IMR-90 (cell line): ENCODE measurements around the gene TRHDE. TPM values are rescaled to one million over a fixed set of nuclear protein-coding genes. Genes with fewer than 3 reads are reported as not detected.

ENCODE experiments used
- ATAC-seq: fragments of 200-7000 bp; cut with Tn5 transposase; 2 replicates; pipeline ENCODE4 v1.9.1; 2020; ENCODE audit warnings: low read depth, mild to moderate bottlenecking, moderate library complexity
- BruUV-seq: library from RNA; stranded (reverse); fragments of 400-500 nt; replicated peaks from 2 replicates; lab custom pipeline; 2021; lab: Mats Ljungman, UMichigan
- CTCF ChIA-PET: fragments of 300-600 bp; formaldehyde crosslinking; extraction: SDS; loops from one replicate; lab custom pipeline; 2021; ENCODE audit warnings: antibody characterized with exemption; lab: Yijun Ruan, JAX
- POLR2A ChIA-PET: fragments of 300-600 bp; sonication (Branson Sonifier 250); formaldehyde crosslinking; loops from one replicate; lab custom pipeline; 2022; ENCODE audit warnings: antibody characterized with exemption; ENCODE audit not compliant: unreplicated experiment; lab: Charles Lee
- DNase-seq: peaks from one replicate; pipeline ENCODE4 v3.0.0; 2013
- H2AFZ ChIP-seq: replicated peaks from 2 replicates; pipeline ENCODE3; 2013; ENCODE audit warnings: low read length, mild to moderate bottlenecking; ENCODE audit not compliant: poor library complexity
- H2AK5ac ChIP-seq: 2 replicates; pipeline ENCODE4 v1.6.1; 2013; ENCODE audit warnings: low read depth, low read length, inconsistent platforms
- H2AK9ac ChIP-seq: replicated peaks from 2 replicates; pipeline ENCODE3; 2013; ENCODE audit warnings: mild to moderate bottlenecking, low read depth, low read length, moderate library complexity; ENCODE audit not compliant: poor library complexity
- H2BK120ac ChIP-seq: 2 replicates; pipeline ENCODE4 v1.6.1; 2013; ENCODE audit warnings: low read depth, low read length, inconsistent platforms
- H2BK15ac ChIP-seq: 3 replicates; pipeline ENCODE4 v1.6.1; 2013; ENCODE audit warnings: low read depth, low read length, inconsistent platforms
- H2BK20ac ChIP-seq: 2 replicates; pipeline ENCODE4 v1.6.1; 2013; ENCODE audit warnings: low read depth, mild to moderate bottlenecking, inconsistent platforms, low read length, moderate library complexity
- H2BK5ac ChIP-seq: 2 replicates; pipeline ENCODE4 v1.6.1; 2013; ENCODE audit warnings: mild to moderate bottlenecking, low read depth, low read length, inconsistent platforms; ENCODE audit not compliant: poor library complexity, severe bottlenecking
- H3K14ac ChIP-seq: replicated peaks from 2 replicates; pipeline ENCODE4 v1.6.1; 2013; ENCODE audit warnings: low read depth, low read length, inconsistent platforms
- H3K18ac ChIP-seq: 2 replicates; pipeline ENCODE4 v1.6.1; 2013; ENCODE audit warnings: low read depth, low read length, control low read depth
- H3K23ac ChIP-seq: 2 replicates; pipeline ENCODE4 v1.6.1; 2013; ENCODE audit warnings: low read depth, low read length, inconsistent platforms
- H3K27ac ChIP-seq: 2 replicates; pipeline ENCODE4 v1.5.1; 2013; ENCODE audit warnings: mild to moderate bottlenecking, control low read depth, low read length; ENCODE audit not compliant: insufficient read depth
- H3K27me3 ChIP-seq: 2 replicates; pipeline ENCODE4 v1.6.1; 2013; ENCODE audit warnings: low read length; ENCODE audit not compliant: control insufficient read depth, insufficient read depth
- H3K36me3 ChIP-seq: 2 replicates; pipeline ENCODE4 v1.6.1; 2013; ENCODE audit warnings: low read length, mixed read lengths; ENCODE audit not compliant: control insufficient read depth, insufficient read depth
- H3K4ac ChIP-seq: 2 replicates; pipeline ENCODE4 v1.6.1; 2013; ENCODE audit warnings: low read depth, low read length, inconsistent platforms
- H3K4me1 ChIP-seq: 2 replicates; pipeline ENCODE4 v1.6.1; 2013; ENCODE audit warnings: low read length, mixed read lengths; ENCODE audit not compliant: control insufficient read depth, insufficient read depth
- H3K4me2 ChIP-seq: 2 replicates; pipeline ENCODE4 v1.6.1; 2013; ENCODE audit warnings: low read depth, mild to moderate bottlenecking, control low read depth, low read length, moderate library complexity
- H3K4me3 ChIP-seq: 2 replicates; pipeline ENCODE4 v1.5.1; 2013; ENCODE audit warnings: low read depth, mild to moderate bottlenecking, control low read depth, low read length, moderate library complexity; ENCODE audit not compliant: insufficient read depth
- H3K56ac ChIP-seq: 2 replicates; pipeline ENCODE4 v1.6.1; 2013; ENCODE audit warnings: low read length, inconsistent platforms; ENCODE audit not compliant: insufficient read depth; ENCODE audit errors: extremely low read depth
- H3K79me1 ChIP-seq, 2 experiments: 2 replicates each; pipeline ENCODE4 v1.6.1; 2013; ENCODE audit warnings: low read length in 2 of 2, inconsistent platforms in 1 of 2, low read depth in 1 of 2
- H3K9ac ChIP-seq: 2 replicates; pipeline ENCODE4 v1.6.1; 2013; ENCODE audit warnings: low read depth, low read length, control low read depth
- H3K9me1 ChIP-seq: 2 replicates; pipeline ENCODE4 v1.6.1; 2013; ENCODE audit warnings: low read length, inconsistent platforms; ENCODE audit not compliant: insufficient read depth
- H3K9me3 ChIP-seq: 2 replicates; pipeline ENCODE4 v1.6.1; 2013; ENCODE audit warnings: low read length; ENCODE audit not compliant: control insufficient read depth, insufficient read depth
- H4K20me1 ChIP-seq: 2 replicates; pipeline ENCODE4 v1.6.1; 2013; ENCODE audit warnings: low read length, inconsistent platforms; ENCODE audit not compliant: insufficient read depth
- H4K5ac ChIP-seq: 2 replicates; pipeline ENCODE4 v1.6.1; 2013; ENCODE audit warnings: mild to moderate bottlenecking, low read depth, low read length, control low read depth
- H4K8ac ChIP-seq, 2 experiments: 2 replicates each; pipeline ENCODE4 v1.6.1; 2013; ENCODE audit warnings: low read depth in 2 of 2, low read length in 2 of 2, control low read depth in 1 of 2, inconsistent platforms in 1 of 2
- H4K91ac ChIP-seq: 2 replicates; pipeline ENCODE4 v1.6.1; 2013; ENCODE audit warnings: low read depth, low read length, inconsistent platforms; ENCODE audit not compliant: insufficient read depth
- FOS ChIP-seq: fragments of 150-350 bp; IDR thresholded peaks from 2 replicates; pipeline ENCODE4 v1.6.1; 2016; ENCODE audit warnings: low read depth, low read length
- WGBS, 2 experiments: methylation state at CpG; one replicate each; pipeline versions ENCODE4 v1.1.5 to v1.1.7; 2013; ENCODE audit warnings: missing lambda C conversion rate in 2 of 2; ENCODE audit not compliant: insufficient read length in 1 of 2; ENCODE audit errors: extremely low coverage in 2 of 2; 5-methylcytosine and 5-hydroxymethylcytosine counted together
- dilution Hi-C: fragments of 300-500 bp; cut with HindIII; formaldehyde crosslinking; loops from one replicate; pipeline ENCODE4 v1.14.3; 2018; ENCODE audit warnings: low sequenced_read_pairs; ENCODE audit not compliant: unreplicated experiment
- in situ Hi-C: fragments of 300-500 bp; cut with MboI; formaldehyde crosslinking; loops from 3 replicates; pipeline ENCODE4 v1.14.3; 2019; ENCODE audit warnings: low sequenced_read_pairs, inconsistent platforms, mixed read lengths
- intact Hi-C: fragments of 100-400 bp; cut with micrococcal nuclease; formaldehyde crosslinking; loops from 2 replicates; pipeline ENCODE4 v1.10.0; 2022
- polyA plus RNA-seq, 3 experiments: library from polyadenylated mRNA; depleted of rRNA; stranded (reverse); fragments of >200 nt; gene quantifications; 2 replicates each; pipeline ENCODE4 v1.2.3, GENCODE V29; 2012; ENCODE audit warnings: low replicate concordance in 1 of 3
- total RNA-seq: library from RNA; depleted of rRNA; stranded (reverse); fragments of >200 nt; gene quantifications from 2 replicates; pipeline ENCODE4 v1.2.3, GENCODE V29; 2012
- TF ChIP-seq, protein P1 (sequence below): fragments of 150-350 bp; IDR thresholded peaks from 2 replicates; pipeline ENCODE4 v1.6.1; 2017; ENCODE audit warnings: mild to moderate bottlenecking, antibody characterized with exemption, low read length, low read depth

The TRHDE gene
- total and polyA plus RNA-seq, 2 of the 4 experiments (the other 2 are of a cell fraction), result 33.7 to 65.1 TPM

- POLR2A ChIA-PET, result no interaction called here
- Histone ChIP-seq H4K8ac (peak overlapping the region in 1 of 2 experiments; percentile 31; a peak in 1 of 4 replicates), H3K27ac (no peak overlapping the region)
Measured at GRCh38 chr12:72289633-72290032, 17.5 kb downstream of the TRHDE start.

More at GRCh38 chr12:72289633-72290032, 17.5 kb downstream of the TRHDE start:
- H2BK15ac ChIP-seq, result peak overlapping the region; percentile 59; the same call in 1 of the 3 replicates
- H2AK5ac ChIP-seq, result no peak overlapping the region
- H2AK9ac ChIP-seq, result no peak overlapping the region
- peaks cover 11% of the 10 kb centered on the region for H3K36me3 ChIP-seq
- no peak overlapping the region for H3K23ac ChIP-seq
- H3K56ac ChIP-seq, result no peak overlapping the region
- H4K20me1 ChIP-seq, result no peaks in the 10 kb centered on the region
- H2AFZ ChIP-seq, result no peak overlapping the region
- H3K4ac ChIP-seq, result no peak overlapping the region; the same call in 1 of the 2 replicates
- dilution Hi-C loops (no loop called here), intact Hi-C loops (loop anchor here (10.0 kb wide), 1 partner anchor 505 kb away; no protein-coding TSS in a partner anchor), in situ Hi-C loops (no loop called here)
- no peaks in the 10 kb centered on the region for H3K27me3 ChIP-seq
- CTCF ChIA-PET, result interaction anchor here (0.8 to 1.2 kb wide), 3 partner anchors 14 to 22 kb away, joined by 3 to 5 read pairs (median 4); no protein-coding TSS in a partner anchor
- H3K9me3 ChIP-seq, result no peaks in the 10 kb centered on the region
- no peak overlapping the region for H2BK20ac ChIP-seq
- DNase-seq (peak; percentile 60), ATAC-seq (peak; percentile 62)
- H2BK5ac ChIP-seq, result peak overlapping the region; percentile 57
- peak overlapping the region; percentile 2; the same call in 1 of the 2 replicates for H3K18ac ChIP-seq
- peaks cover 13% of the 10 kb centered on the region for H3K4me1 ChIP-seq
- no peak overlapping the region; the same call in 1 of the 2 replicates for H3K4me2 ChIP-seq
- H4K91ac ChIP-seq, result no peak overlapping the region
- peaks cover 15% of the 10 kb centered on the region for H3K9me1 ChIP-seq
- H3K79me1 ChIP-seq, result peaks cover 36 to 67% of the 10 kb centered on the region in 2 experiments
- H3K14ac ChIP-seq, result peak overlapping the region; percentile 70; the same call in 1 of the 2 replicates
- no peak overlapping the region for H3K9ac ChIP-seq
- peak overlapping the region; percentile 71; the same call in 1 of the 2 replicates for H2BK120ac ChIP-seq
- 80% methylated on average over 1 of the region's 2 CpGs; no CpG with 5 or more reads in 1 of the 2 experiments for WGBS, 2 experiments
- TF ChIP-seq, protein P1, sequence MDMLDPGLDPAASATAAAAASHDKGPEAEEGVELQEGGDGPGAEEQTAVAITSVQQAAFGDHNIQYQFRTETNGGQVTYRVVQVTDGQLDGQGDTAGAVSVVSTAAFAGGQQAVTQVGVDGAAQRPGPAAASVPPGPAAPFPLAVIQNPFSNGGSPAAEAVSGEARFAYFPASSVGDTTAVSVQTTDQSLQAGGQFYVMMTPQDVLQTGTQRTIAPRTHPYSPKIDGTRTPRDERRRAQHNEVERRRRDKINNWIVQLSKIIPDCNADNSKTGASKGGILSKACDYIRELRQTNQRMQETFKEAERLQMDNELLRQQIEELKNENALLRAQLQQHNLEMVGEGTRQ, result no peak
- TF ChIP-seq FOS, result peak; percentile 55
- H4K5ac ChIP-seq, result no peak overlapping the region; the same call in 1 of the 2 replicates
- no TSS peak for BruUV-seq
- H3K4me3 ChIP-seq, result no peak overlapping the region
